GM12865 (cell line): ENCODE data around the gene SP6.

Source experiments
- DNase-seq: peaks from one replicate; pipeline ENCODE4 v3.0.0; 2010; ENCODE audit warnings: low read depth
- H3K4me3 ChIP-seq: 2 replicates; pipeline ENCODE4 v1.5.1; 2011; ENCODE audit warnings: mild to moderate bottlenecking, low read depth, low read length, control low read depth
- TF ChIP-seq, protein P1 (sequence below): IDR thresholded peaks from 2 replicates; pipeline ENCODE4 v1.5.1; 2011; ENCODE audit warnings: low read length, control low read depth, low read depth, inconsistent platforms; ENCODE audit not compliant: insufficient read depth; ENCODE audit errors: missing control alignments

Gene SP6

DNA sequence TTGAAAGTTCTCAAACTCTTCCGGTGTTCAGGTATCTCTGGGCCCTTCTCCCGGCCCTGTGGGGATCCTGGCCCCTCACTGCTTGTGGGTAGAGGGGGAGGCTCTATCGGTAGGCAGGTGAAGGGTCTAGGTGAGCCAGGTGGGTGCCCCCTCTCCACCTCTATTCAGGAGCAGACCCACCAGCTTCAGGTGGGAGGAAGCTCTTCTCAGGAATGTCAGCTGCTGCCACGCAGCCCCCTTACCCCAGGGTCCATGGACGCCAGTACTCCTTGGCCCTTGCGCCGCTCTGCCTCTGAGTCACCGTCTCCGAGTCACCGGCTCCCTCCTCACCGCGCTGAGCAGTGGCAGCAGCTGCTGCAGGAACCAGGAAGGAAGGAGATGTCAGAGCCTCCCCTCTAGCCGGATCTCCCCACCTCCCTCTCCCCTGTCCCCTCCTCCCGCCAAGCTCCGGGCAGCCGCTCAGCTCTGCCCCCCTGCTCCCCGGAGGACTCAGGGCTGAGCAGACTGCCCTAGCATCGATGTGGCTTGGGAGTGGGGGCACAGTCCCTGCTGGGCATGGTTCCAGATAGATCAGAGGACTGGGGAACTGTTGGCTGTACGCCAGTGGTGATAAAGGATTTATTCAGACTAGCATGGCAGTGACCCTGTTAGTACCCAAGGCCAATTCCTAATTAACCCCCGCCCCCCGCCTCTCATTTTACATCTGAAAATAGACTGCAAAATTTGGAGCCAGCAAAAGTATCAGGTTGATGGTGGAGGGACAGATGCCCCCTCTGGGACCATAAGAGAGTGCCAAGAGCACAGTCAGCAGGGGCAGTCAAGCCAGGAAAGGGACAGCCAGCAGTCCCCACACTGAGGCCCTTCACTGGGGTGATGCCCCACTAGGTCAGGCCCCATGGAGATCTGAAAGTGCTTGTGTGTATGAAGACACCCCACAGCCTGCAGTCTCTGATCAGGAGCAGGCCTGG lies 29.3 kb downstream of the SP6 start, which contains the start of gene OSBPL7:
Gene OSBPL7, minus strand, starts transcription at position 371 of the 968 bp plus-strand sequence. CDS start 1,516 bp downstream, outside the sequence.
- TF ChIP-seq, protein P1, sequence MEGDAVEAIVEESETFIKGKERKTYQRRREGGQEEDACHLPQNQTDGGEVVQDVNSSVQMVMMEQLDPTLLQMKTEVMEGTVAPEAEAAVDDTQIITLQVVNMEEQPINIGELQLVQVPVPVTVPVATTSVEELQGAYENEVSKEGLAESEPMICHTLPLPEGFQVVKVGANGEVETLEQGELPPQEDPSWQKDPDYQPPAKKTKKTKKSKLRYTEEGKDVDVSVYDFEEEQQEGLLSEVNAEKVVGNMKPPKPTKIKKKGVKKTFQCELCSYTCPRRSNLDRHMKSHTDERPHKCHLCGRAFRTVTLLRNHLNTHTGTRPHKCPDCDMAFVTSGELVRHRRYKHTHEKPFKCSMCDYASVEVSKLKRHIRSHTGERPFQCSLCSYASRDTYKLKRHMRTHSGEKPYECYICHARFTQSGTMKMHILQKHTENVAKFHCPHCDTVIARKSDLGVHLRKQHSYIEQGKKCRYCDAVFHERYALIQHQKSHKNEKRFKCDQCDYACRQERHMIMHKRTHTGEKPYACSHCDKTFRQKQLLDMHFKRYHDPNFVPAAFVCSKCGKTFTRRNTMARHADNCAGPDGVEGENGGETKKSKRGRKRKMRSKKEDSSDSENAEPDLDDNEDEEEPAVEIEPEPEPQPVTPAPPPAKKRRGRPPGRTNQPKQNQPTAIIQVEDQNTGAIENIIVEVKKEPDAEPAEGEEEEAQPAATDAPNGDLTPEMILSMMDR = peak; percentile 22
- DNase-seq = peak; percentile 85
- peak within 1 kb of the TSS; percentile 94 for H3K4me3 ChIP-seq

DNA sequence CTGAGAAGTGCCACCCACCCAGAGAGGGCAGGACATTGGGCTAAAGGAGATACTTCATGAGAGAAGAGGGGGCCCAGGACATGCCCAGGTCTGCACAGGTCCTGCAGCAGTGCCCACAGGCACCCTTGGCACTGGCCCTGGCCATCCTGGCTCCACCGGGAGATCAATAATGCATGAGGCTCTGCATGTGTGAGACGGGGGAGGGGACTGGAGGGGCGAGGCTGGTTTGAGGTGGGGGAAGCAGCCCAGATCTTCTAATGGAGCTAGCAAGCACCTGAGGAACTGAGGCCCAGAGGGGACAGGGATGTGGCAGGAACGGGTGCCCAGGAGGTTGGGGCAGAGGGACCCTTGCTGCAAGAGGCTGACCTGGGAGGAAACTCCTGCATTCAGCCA lies 29.9 kb downstream of the SP6 start:
- peak overlapping the region; percentile 94 for H3K4me3 ChIP-seq
- DNase-seq = no peak
- TF ChIP-seq, protein P1 = no peak

DNA sequence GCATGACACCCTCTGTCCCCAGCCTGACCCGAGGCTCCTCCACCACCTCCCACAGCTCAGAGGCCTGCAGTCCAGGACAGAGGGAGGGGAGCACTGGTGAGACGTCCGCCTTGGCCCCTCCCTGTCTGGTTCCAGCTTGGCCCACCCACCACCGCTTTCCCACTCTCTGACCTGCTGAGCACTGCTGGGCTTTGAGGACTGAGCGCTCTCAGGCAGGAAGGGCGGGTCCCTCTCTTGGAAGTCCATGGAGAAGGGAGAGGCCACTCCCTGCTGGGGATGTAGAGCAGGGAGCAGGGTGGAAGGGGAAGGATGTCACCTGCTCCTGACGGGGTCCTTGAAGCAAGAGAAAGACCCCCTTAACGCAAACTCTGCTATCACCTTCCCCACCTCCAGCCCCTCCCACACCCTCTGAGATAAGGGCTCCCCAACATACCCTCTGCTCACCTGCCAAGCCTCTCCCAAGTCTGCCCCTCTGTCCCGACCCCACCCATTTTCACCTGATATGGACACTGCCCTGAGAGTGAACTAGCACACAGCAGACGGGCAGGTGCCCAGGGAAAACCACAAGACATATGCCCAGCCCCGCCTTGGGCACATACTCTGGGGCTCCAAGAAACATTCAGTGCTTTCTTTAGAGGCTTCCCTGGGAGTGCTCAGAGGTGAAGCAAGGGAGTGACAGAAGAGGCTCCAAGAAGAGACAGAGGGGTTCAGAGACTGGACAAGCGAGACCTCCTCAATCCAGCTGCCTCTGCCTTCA lies 30.8 kb downstream of the SP6 start:
- TF ChIP-seq, protein P1 = no peak
- no peak overlapping the region; the same call in 1 of the 2 replicates for H3K4me3 ChIP-seq
- DNase-seq = no peak

DNA sequence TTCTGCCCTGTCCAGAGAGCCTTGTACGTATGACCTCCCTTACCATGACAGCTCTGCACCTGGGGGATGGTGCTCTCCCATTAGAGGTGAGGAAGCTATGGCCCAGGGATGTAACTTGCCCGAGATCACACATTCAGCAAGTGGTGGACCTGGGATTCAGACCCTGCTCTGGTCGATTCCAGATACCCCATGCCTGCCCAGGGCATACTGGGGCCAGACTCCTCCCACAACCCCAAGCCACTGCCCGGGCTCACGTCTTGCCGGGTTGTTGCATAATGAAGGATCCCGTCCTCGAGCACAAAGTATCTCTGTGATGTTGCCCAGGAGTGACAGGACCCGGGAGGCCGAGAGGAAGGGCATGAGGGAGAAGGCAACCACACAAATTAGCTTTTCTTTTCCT lies 31.5 kb downstream of the SP6 start:
- no peak for DNase-seq
- no peak overlapping the region for H3K4me3 ChIP-seq
- TF ChIP-seq, protein P1 = no peak

- no peak for DNase-seq
- TF ChIP-seq, protein P1 = no peak
- H3K4me3 ChIP-seq = no peak overlapping the region
Measured at GRCh38 chr17:47818002-47818695, 32.8 kb downstream of the SP6 start.

DNA sequence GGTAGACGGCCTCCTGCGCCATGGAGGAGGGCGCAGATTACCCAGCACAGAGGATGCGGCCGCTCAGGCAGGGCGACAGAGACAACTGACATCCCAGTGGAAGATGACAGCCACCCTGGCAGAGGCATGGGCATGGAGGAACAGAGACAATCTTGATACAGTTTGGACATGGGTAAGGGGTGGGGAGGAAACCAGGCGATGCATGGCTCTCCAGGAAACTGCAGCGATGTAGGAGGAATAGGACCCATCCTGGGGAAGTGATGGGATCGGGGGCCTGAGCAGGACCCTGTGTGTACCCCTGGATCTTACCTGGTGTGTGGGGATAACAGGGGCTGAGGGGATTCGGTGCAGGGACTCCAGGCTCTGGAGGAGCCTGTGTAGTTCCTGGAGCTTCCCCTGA lies 34.0 kb downstream of the SP6 start:
- no peak for DNase-seq
- TF ChIP-seq, protein P1 = no peak
- no peak overlapping the region for H3K4me3 ChIP-seq
